HG03469 (cell line): ENCODE measurements around the gene ANKRD63.

Experiments used
- ATAC-seq: cut with Tn5 transposase; IDR thresholded peaks from one replicate; pipeline ENCODE4 v1.9.1; 2021; ENCODE audit warnings: mild to moderate bottlenecking, moderate library complexity, moderate number of reproducible peaks; ENCODE audit not compliant: unreplicated experiment

ANKRD63 gene

GRCh38 chr15:40281057-40281800, 1.6 kb downstream of the ANKRD63 start:
- no peak for ATAC-seq

- no peak for ATAC-seq
Measured at GRCh38 chr15:40280260-40281056, 2.4 kb downstream of the ANKRD63 start.

GRCh38 chr15:40279437-40280141, 3.3 kb downstream of the ANKRD63 start:
- ATAC-seq: no peak

GRCh38 chr15:40278026-40278425, 4.8 kb downstream of the ANKRD63 start:
- ATAC-seq: no peak

GRCh38 chr15:40277471-40277870, 5.4 kb downstream of the ANKRD63 start:
- no peak for ATAC-seq

GRCh38 chr15:40276927-40277326, 5.9 kb downstream of the ANKRD63 start:
- no peak for ATAC-seq

- ATAC-seq: no peak
Measured at GRCh38 chr15:40275954-40276353, 6.9 kb downstream of the ANKRD63 start.

GRCh38 chr15:40275523-40275922, 7.3 kb downstream of the ANKRD63 start:
- ATAC-seq: no peak

- no peak for ATAC-seq
Measured at GRCh38 chr15:40274350-40275274, 8.3 kb downstream of the ANKRD63 start.

- no peak for ATAC-seq
Measured at GRCh38 chr15:40273428-40273827, 9.4 kb downstream of the ANKRD63 start.

GRCh38 chr15:40272485-40273056, 10.3 kb downstream of the ANKRD63 start:
- ATAC-seq: no peak

GRCh38 chr15:40271685-40272484, 11.0 kb downstream of the ANKRD63 start:
- ATAC-seq: no peak

GRCh38 chr15:40270246-40270995, 12.4 kb downstream of the ANKRD63 start:
- no peak for ATAC-seq

- no peak for ATAC-seq
Measured at GRCh38 chr15:40269604-40270003, 13.3 kb downstream of the ANKRD63 start.

GRCh38 chr15:40267670-40268069, 15.2 kb downstream of the ANKRD63 start:
- ATAC-seq: no peak

GRCh38 chr15:40266828-40267304, 16.0 kb downstream of the ANKRD63 start:
- ATAC-seq: no peak

GRCh38 chr15:40265875-40266274, 17.0 kb downstream of the ANKRD63 start:
- ATAC-seq: no peak

GRCh38 chr15:40265355-40265754, 17.5 kb downstream of the ANKRD63 start:
- ATAC-seq: no peak
